ENCODE data around the gene VWDE.

- no peak for TF ChIP-seq EZH2phosphoT487 (IDR thresholded peaks at IDR 0.05; ENCODE audit: low read length)
- TF ChIP-seq CTCF (IDR thresholded peaks at IDR 0.05; ENCODE audit: low read length): no peak
Observed at GRCh38 chr7:12391922-12392615, 11.6 kb downstream of the VWDE start.
